Measurements from ENCODE around the gene ADAM19.

GRCh38 chr5:157575381-157576020 is at the start of gene ADAM19:
- TF ChIP-seq, protein P1, sequence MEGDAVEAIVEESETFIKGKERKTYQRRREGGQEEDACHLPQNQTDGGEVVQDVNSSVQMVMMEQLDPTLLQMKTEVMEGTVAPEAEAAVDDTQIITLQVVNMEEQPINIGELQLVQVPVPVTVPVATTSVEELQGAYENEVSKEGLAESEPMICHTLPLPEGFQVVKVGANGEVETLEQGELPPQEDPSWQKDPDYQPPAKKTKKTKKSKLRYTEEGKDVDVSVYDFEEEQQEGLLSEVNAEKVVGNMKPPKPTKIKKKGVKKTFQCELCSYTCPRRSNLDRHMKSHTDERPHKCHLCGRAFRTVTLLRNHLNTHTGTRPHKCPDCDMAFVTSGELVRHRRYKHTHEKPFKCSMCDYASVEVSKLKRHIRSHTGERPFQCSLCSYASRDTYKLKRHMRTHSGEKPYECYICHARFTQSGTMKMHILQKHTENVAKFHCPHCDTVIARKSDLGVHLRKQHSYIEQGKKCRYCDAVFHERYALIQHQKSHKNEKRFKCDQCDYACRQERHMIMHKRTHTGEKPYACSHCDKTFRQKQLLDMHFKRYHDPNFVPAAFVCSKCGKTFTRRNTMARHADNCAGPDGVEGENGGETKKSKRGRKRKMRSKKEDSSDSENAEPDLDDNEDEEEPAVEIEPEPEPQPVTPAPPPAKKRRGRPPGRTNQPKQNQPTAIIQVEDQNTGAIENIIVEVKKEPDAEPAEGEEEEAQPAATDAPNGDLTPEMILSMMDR (IDR thresholded peaks at IDR 0.05): peak in 1 of 3 experiments; percentile 45
- TF ChIP-seq POLR2AphosphoS5 (IDR thresholded peaks at IDR 0.05; ENCODE audit: insufficient read depth in 1 of 2, low read depth in 1 of 2): peak in 1 of 2 donors; percentile 57
- peak in 1 of 2 donors; percentile 63 for TF ChIP-seq POLR2A (IDR thresholded peaks at IDR 0.05)
